ENCODE measurements around the gene FAM24B.
"Not testable (repeated sequence)": the region's sequence is repeated elsewhere in the genome, so short reads cannot be mapped to it uniquely, and the experiment has no call there.

FAM24B gene

GRCh38 chr10:122879339-122880273 lies at the start of gene FAM24B:
FAM24B (minus strand) TSS chr10:122879581; CDS start chr10:122850515, 29,066 bp downstream.
- DNase-seq (ENCODE audit: low spot score), result peak; percentile 97

- no peak for DNase-seq (ENCODE audit: low spot score)
These were observed 36.3 kb upstream of the FAM24B start for GRCh38 chr10:122915700-122916099.

- peak; percentile 5 for DNase-seq (ENCODE audit: low spot score)
These were observed 32.6 kb upstream of the FAM24B start for GRCh38 chr10:122911889-122912484.

- no peak for DNase-seq (ENCODE audit: low spot score)
These were observed 30.9 kb upstream of the FAM24B start, which contains the start of gene FAM24A for GRCh38 chr10:122910310-122910709. FAM24A (plus strand) TSS chr10:122910610; CDS start chr10:122911635, 1,025 bp downstream.

GRCh38 chr10:122903861-122904260 lies 24.5 kb upstream of the FAM24B start:
- not testable (repeated sequence) for DNase-seq (ENCODE audit: low spot score)

GRCh38 chr10:122894261-122894944 lies 15.0 kb upstream of the FAM24B start:
- no peak for DNase-seq (ENCODE audit: low spot score)

GRCh38 chr10:122884166-122884565 lies 4.8 kb upstream of the FAM24B start:
- no peak for DNase-seq (ENCODE audit: low spot score)

GRCh38 chr10:122882766-122883165 lies 3.4 kb upstream of the FAM24B start:
- no peak for DNase-seq (ENCODE audit: low spot score)

- DNase-seq (ENCODE audit: low spot score), result peak; percentile 14
These were observed 512 bp downstream of the FAM24B start for GRCh38 chr10:122878799-122879338.

- no peak for DNase-seq (ENCODE audit: low spot score)
These were observed 2.1 kb downstream of the FAM24B start for GRCh38 chr10:122877264-122877663.

- no peak for DNase-seq (ENCODE audit: low spot score)
These were observed 2.9 kb downstream of the FAM24B start for GRCh38 chr10:122876467-122876855.

- no peak for DNase-seq (ENCODE audit: low spot score)
These were observed 3.4 kb downstream of the FAM24B start for GRCh38 chr10:122875843-122876466.

GRCh38 chr10:122871947-122872346 lies 7.4 kb downstream of the FAM24B start:
- not testable (repeated sequence) for DNase-seq (ENCODE audit: low spot score)

GRCh38 chr10:122868768-122869167 lies 10.6 kb downstream of the FAM24B start:
- DNase-seq (ENCODE audit: low spot score), result not testable (repeated sequence)

- DNase-seq (ENCODE audit: low spot score), result not testable (repeated sequence)
These were observed 12.5 kb downstream of the FAM24B start for GRCh38 chr10:122866757-122867482.

GRCh38 chr10:122864901-122865300 lies 14.5 kb downstream of the FAM24B start:
- no peak for DNase-seq (ENCODE audit: low spot score)

- DNase-seq (ENCODE audit: low spot score), result no peak
These were observed 15.2 kb downstream of the FAM24B start for GRCh38 chr10:122864194-122864592.

GRCh38 chr10:122863216-122864193 lies 15.9 kb downstream of the FAM24B start:
- DNase-seq (ENCODE audit: low spot score), result no peak

GRCh38 chr10:122861711-122862161 lies 17.6 kb downstream of the FAM24B start:
- no peak for DNase-seq (ENCODE audit: low spot score)

- no peak for DNase-seq (ENCODE audit: low spot score)
These were observed 19.9 kb downstream of the FAM24B start for GRCh38 chr10:122859527-122859926.

Measured in pons (tissue), 1 donor.